Fibroblast of lung (primary cell): Measurements from ENCODE around the gene TYRO3. TPM values are rescaled to one million over a fixed set of nuclear protein-coding genes. Genes with fewer than 3 reads are reported as not detected.
"Not testable (repeated sequence)": the region's sequence is repeated elsewhere in the genome, so short reads cannot be mapped to it uniquely, and the experiment has no call there.

Experiments used
- DNase-seq, 2 donors: peaks; one replicate each; pipeline versions ENCODE4 v3.0.0 to v3.0.0-alpha.2; 2010; ENCODE audit warnings: low read depth in 2 of 2
- H2AFZ ChIP-seq: 2 replicates; pipeline ENCODE4 v1.5.1; 2012; ENCODE audit warnings: low read length, control low read depth, inconsistent platforms
- H3K27ac ChIP-seq: 2 replicates; pipeline ENCODE4 v1.5.1; 2011; ENCODE audit warnings: low read length, control low read depth; ENCODE audit not compliant: insufficient read depth
- H3K27me3 ChIP-seq: 2 replicates; pipeline ENCODE4 v1.5.1; 2011; ENCODE audit warnings: mild to moderate bottlenecking, low read length; ENCODE audit not compliant: control insufficient read depth, insufficient read depth
- H3K36me3 ChIP-seq: 2 replicates; pipeline ENCODE4 v1.5.1; 2011; ENCODE audit warnings: low read length; ENCODE audit not compliant: control insufficient read depth, insufficient read depth
- H3K4me1 ChIP-seq: 2 replicates; pipeline ENCODE4 v1.5.1; 2011; ENCODE audit warnings: low read length; ENCODE audit not compliant: control insufficient read depth, insufficient read depth; ENCODE audit errors: extremely low read depth
- H3K4me2 ChIP-seq: 2 replicates; pipeline ENCODE4 v1.5.1; 2011; ENCODE audit warnings: low read length, control low read depth; ENCODE audit not compliant: insufficient read depth; ENCODE audit errors: extremely low read depth
- H3K4me3 ChIP-seq, 4 experiments: fragments of 200-600 bp in 1 of 4; sonication (generic) in 1 of 4; replicated peaks in 1 of 4; 2 replicates each; pipeline ENCODE4 v1.5.1; 2011 to 2016; ENCODE audit warnings: low read length in 4 of 4, low read depth in 3 of 4, mild to moderate bottlenecking in 3 of 4, control low read depth in 2 of 4, inconsistent platforms in 1 of 4, mixed read lengths in 1 of 4; ENCODE audit not compliant: insufficient read depth in 1 of 4; ENCODE audit errors: control extremely low read depth in 1 of 4
- H3K79me2 ChIP-seq: 2 replicates; pipeline ENCODE4 v1.5.1; 2012; ENCODE audit warnings: mild to moderate bottlenecking, low read length, inconsistent platforms; ENCODE audit not compliant: control insufficient read depth, insufficient read depth
- H3K9ac ChIP-seq: 2 replicates; pipeline ENCODE4 v1.5.1; 2011; ENCODE audit warnings: mild to moderate bottlenecking, low read length, control low read depth; ENCODE audit not compliant: insufficient read depth
- H3K9me3 ChIP-seq: 2 replicates; pipeline ENCODE4 v1.5.1; 2012; ENCODE audit warnings: low read depth, low read length; ENCODE audit not compliant: control insufficient read depth, insufficient read depth
- H4K20me1 ChIP-seq: 2 replicates; pipeline ENCODE4 v1.5.1; 2011; ENCODE audit warnings: low read length; ENCODE audit not compliant: control insufficient read depth, insufficient read depth; ENCODE audit errors: extremely low read depth
- EZH2 ChIP-seq: IDR thresholded peaks from 2 replicates; pipeline ENCODE4 v1.5.1; 2012; ENCODE audit warnings: low read length, control low read depth, mild to moderate bottlenecking; ENCODE audit errors: missing control alignments
- polyA plus RNA-seq, 2 donors: library from polyadenylated mRNA; depleted of rRNA in 1 of 2; stranded (reverse) in 1 of 2; unstranded in 1 of 2; fragments of >200 nt; gene quantifications; 2 replicates each; pipeline ENCODE4 v1.2.1, GENCODE V29; 2011 to 2012; ENCODE audit warnings: missing spikeins in 1 of 2
- total RNA-seq: library from RNA; depleted of rRNA; stranded (reverse); fragments of >200 nt; gene quantifications from 2 replicates; pipeline ENCODE4 v1.2.1, GENCODE V29; 2014
- TF ChIP-seq, protein P1 (sequence below), 2 donors: IDR thresholded peaks in 1 of 2; conservative IDR thresholded peaks in 1 of 2; 1 replicate in 1 of 2; 2 replicates in 1 of 2; pipeline ENCODE4 v1.5.1; 2011 to 2012; ENCODE audit warnings: low read length in 2 of 2, control low read depth in 1 of 2, inconsistent platforms in 1 of 2, low read depth in 1 of 2, mild to moderate bottlenecking in 1 of 2

The TYRO3 gene
- total and polyA plus RNA-seq, 2 donors (not counting 1 experiment from before 2014, with no cell fraction given) = 9.2 to 14.9 TPM

GRCh38 chr15:41584636-41585126 lies 25.7 kb downstream of the TYRO3 start:
- no peaks in the 10 kb centered on the region for H3K79me2 ChIP-seq
- no peak for DNase-seq
- H3K4me3 ChIP-seq = peak overlapping the region in 1 of 4 experiments; percentile 49
- TF ChIP-seq EZH2 = no peak
- TF ChIP-seq, protein P1, sequence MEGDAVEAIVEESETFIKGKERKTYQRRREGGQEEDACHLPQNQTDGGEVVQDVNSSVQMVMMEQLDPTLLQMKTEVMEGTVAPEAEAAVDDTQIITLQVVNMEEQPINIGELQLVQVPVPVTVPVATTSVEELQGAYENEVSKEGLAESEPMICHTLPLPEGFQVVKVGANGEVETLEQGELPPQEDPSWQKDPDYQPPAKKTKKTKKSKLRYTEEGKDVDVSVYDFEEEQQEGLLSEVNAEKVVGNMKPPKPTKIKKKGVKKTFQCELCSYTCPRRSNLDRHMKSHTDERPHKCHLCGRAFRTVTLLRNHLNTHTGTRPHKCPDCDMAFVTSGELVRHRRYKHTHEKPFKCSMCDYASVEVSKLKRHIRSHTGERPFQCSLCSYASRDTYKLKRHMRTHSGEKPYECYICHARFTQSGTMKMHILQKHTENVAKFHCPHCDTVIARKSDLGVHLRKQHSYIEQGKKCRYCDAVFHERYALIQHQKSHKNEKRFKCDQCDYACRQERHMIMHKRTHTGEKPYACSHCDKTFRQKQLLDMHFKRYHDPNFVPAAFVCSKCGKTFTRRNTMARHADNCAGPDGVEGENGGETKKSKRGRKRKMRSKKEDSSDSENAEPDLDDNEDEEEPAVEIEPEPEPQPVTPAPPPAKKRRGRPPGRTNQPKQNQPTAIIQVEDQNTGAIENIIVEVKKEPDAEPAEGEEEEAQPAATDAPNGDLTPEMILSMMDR (conservative IDR thresholded peaks at IDR 0.05 in 1 of 2, IDR thresholded peaks at IDR 0.05 in 1 of 2; ENCODE audit: low read depth in 1 of 2, low read length in 2 of 2) = no peak
- no peak overlapping the region for H3K27ac ChIP-seq
- H3K27me3 ChIP-seq = no peaks in the 10 kb centered on the region
- H3K36me3 ChIP-seq = no peaks in the 10 kb centered on the region
- peaks cover 2% of the 10 kb centered on the region for H3K4me1 ChIP-seq
- H3K4me2 ChIP-seq = peak overlapping the region; percentile 51
- no peaks in the 10 kb centered on the region for H3K9me3 ChIP-seq
- no peak overlapping the region for H3K9ac ChIP-seq
- peak overlapping the region; percentile 58 for H2AFZ ChIP-seq
- H4K20me1 ChIP-seq = no peaks in the 10 kb centered on the region

DNA sequence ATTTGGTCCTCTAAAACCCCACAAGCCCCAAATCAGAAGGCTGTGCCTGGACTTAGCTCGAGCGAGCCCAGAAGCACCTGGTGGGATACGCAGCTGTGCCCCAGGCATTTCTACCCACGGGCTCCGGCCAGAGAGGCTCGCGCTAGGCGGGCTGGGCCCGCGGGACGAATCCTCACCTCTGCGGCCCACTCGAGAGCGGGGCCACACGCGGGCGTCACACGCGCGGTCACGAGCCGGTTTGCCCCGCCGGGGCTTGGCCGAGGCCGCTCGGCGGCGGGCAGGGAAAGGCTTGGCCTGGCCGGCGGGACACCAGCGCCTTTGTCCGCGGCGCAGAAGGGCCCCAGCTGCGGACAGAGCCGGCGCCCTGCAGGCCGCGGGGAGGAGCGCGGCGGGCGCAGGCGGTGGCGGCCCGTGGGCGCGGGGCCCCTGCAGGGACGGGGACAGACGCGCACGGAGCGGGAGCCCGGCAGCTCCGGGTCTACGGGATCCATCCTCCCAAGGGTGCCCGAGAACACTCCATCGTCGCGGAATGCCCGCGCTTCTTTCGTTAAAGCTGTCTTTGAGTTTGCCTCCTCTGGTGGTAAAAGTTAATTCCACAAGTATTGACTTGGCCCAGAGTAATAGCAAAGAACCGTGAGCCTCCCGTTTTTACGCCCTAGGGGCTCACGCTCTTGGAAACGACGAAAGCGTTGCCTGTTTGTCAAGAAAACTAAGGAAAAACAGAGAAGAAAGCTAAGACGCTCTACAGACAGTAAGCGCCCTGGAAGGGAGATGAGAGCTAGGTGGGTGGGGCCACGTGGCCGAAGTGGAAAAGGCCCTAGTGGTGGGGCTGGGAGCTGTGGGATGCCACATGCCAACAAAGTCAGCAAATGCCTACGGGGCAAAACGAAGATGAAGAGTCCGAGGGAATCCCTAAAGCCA lies 26.4 kb downstream of the TYRO3 start:
- Histone ChIP-seq H3K4me2 (peak overlapping the region; percentile 59), H3K27ac (no peak overlapping the region), H3K79me2 (no peaks in the 10 kb centered on the region), H3K27me3 (no peaks in the 10 kb centered on the region), H3K4me3 (peak overlapping the region; percentile 19 to 49 (median 34)), H3K36me3 (no peaks in the 10 kb centered on the region), H4K20me1 (no peaks in the 10 kb centered on the region), H3K4me1 (peaks cover 2% of the 10 kb centered on the region), H2AFZ (peak overlapping the region; percentile 82), H3K9me3 (no peaks in the 10 kb centered on the region), H3K9ac (peak overlapping the region; percentile 45)
- TF ChIP-seq EZH2 = no peak
- TF ChIP-seq, protein P1 (conservative IDR thresholded peaks at IDR 0.05 in 1 of 2, IDR thresholded peaks at IDR 0.05 in 1 of 2; ENCODE audit: low read depth in 1 of 2, low read length in 2 of 2) = peak; percentile 35 to 44
- peak; percentile 61 for DNase-seq

DNA sequence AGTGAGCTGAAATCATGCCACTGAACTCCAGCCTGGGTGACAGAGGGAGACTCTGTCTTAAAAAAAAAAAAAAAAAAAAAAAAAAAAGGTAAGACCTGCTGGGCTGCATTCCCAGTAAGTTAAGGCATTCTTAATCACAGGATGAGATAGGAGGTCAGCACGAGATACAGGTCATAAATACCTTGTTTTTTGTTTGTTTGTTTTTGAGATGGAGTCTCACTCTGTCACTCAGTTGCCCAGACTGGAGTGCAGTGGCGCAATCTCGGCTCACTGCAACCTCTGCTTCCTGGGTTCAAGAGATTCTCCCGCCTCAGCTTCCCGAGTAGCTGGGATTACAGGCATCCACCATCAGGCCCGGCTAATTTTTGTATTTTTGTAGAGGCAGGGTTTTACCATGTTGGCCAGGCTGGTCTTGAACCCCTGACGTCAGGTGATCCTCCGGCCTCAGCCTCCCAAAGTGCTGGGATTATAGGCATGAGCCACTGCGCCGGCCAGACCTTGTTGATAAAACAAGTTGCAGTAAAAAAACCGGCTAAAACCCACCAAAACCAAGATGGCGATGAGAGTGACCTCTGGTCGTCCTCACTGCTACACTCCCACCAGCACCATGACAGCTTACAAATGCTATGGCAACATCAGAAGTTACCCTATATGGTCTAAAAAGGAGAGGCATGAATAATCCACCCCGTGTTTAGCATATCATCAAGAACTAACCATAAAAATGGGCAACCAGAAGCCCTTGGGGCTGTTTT lies 27.7 kb downstream of the TYRO3 start:
- not testable (repeated sequence) for H3K9ac ChIP-seq, H3K4me1 ChIP-seq, H3K9me3 ChIP-seq, H3K4me3 ChIP-seq, H3K36me3 ChIP-seq, H2AFZ ChIP-seq, H4K20me1 ChIP-seq, H3K27me3 ChIP-seq, H3K79me2 ChIP-seq, DNase-seq, H3K27ac ChIP-seq, H3K4me2 ChIP-seq

DNA sequence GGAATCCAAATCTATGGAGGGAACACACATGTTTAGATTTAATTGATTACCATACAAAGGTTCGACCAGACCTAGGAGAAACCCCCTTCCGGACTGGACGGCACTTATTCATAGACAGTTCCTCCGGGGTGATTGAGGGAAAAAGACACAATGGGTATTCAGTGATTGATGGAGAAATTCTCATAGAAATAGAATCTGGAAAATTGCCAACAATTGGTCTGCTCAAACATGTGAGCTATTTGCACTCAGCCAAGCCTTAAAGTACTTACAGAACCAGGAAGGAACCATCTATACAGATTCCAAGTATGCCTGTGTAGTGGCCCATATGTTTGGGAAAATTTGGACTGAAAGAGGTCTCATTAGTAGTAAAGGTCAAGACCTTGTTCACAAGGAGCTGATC lies 30.0 kb downstream of the TYRO3 start:
- not testable (repeated sequence) for H3K4me2 ChIP-seq, H3K9me3 ChIP-seq, H3K36me3 ChIP-seq, H3K79me2 ChIP-seq, H3K27ac ChIP-seq, H3K4me1 ChIP-seq, H4K20me1 ChIP-seq, H3K27me3 ChIP-seq, H3K9ac ChIP-seq, DNase-seq, H3K4me3 ChIP-seq, H2AFZ ChIP-seq

- H3K4me1 ChIP-seq, H3K27ac ChIP-seq, H3K79me2 ChIP-seq, H3K9ac ChIP-seq, H2AFZ ChIP-seq, DNase-seq, H4K20me1 ChIP-seq, H3K4me3 ChIP-seq, H3K27me3 ChIP-seq, H3K4me2 ChIP-seq, H3K36me3 ChIP-seq, H3K9me3 ChIP-seq: not testable (repeated sequence)
These were observed 30.6 kb downstream of the TYRO3 start for GRCh38 chr15:41589571-41589970.
